BLaER1 treated with 17β-estradiol and CSF1 and Interleukin-3, amounts not matched to agents 10 nM and 100 nM (cell line): Measurements from ENCODE around the gene RASSF3.
A peak's percentile ranks its signal among the peaks of the same experiment; 100 is the strongest.
"Not testable (repeated sequence)": the region's sequence is repeated elsewhere in the genome, so short reads cannot be mapped to it uniquely, and the experiment has no call there.

ENCODE experiments used
- H3K27ac ChIP-seq, 11 experiments: shearing (Covaris generic); formaldehyde crosslinking; 2 replicates each; pipeline ENCODE4 v1.8.1; 2022
- H3K27me3 ChIP-seq, 11 experiments: shearing (Covaris generic); formaldehyde crosslinking; 2 replicates each; pipeline ENCODE4 v1.8.1; 2022
- H3K36me3 ChIP-seq, 11 experiments: shearing (Covaris generic); formaldehyde crosslinking; 2 replicates each; pipeline ENCODE4 v1.8.1; 2022
- H3K4me1 ChIP-seq, 10 experiments: shearing (Covaris generic); formaldehyde crosslinking; 2 replicates each; pipeline ENCODE4 v1.8.1; 2022
- H3K4me2 ChIP-seq, 11 experiments: shearing (Covaris generic); formaldehyde crosslinking; 2 replicates each; pipeline ENCODE4 v1.8.1; 2022
- H3K4me3 ChIP-seq, 10 experiments: shearing (Covaris generic); formaldehyde crosslinking; 2 replicates each; pipeline ENCODE4 v1.8.1; 2022
- H3K9ac ChIP-seq, 11 experiments: shearing (Covaris generic); formaldehyde crosslinking; 2 replicates each; pipeline ENCODE4 v1.8.1; 2022
- H3K9me3 ChIP-seq, 11 experiments: shearing (Covaris generic); formaldehyde crosslinking; replicated peaks in 1 of 11; 2 replicates each; pipeline ENCODE4 v1.8.1; 2022
- H4K20me1 ChIP-seq, 11 experiments: shearing (Covaris generic); formaldehyde crosslinking; 2 replicates each; pipeline ENCODE4 v1.8.1; 2022
- Cebpa-rat ChIP-seq, 11 experiments: shearing (Covaris generic); IDR thresholded peaks; 2 replicates each; pipeline ENCODE4 v1.8.1; 2022

RASSF3 gene

DNA sequence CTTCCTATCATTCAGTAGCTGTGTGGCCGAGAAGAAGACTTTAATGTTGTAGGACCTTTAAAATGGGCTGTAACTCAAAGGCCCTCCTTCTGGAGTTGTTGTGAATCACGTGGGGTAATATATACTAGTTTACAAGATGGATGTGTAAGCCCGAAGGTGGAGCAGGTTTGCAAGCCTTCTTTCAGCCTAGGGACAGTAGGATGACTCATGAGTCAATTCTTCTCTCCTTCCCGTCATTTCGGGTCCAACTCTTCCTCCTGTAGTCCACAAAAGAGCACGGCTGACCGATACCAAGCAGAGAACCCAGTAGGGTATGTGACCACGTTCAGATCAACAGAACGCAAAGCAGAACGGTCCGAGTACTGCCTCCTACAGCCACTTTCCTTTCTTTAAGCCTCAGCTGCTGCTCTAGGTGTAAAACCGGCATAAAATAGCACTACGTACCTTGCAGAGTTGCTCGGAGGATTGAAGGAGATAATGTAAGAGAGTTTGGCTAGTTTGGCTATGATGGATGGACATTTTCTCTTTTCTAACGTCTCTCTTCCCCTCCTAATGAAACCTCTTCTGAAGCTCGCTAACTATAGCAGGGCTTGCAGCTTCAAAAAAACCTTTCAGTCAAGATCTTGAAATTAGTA, 1.3 kb upstream of the RASSF3 start:
- H3K27ac ChIP-seq = peak overlapping the region; percentile 59 to 100 (median 97); a peak in 21 of 22 replicates
- H3K36me3 ChIP-seq = peaks cover 0 to 20% (median 6%) of the 10 kb centered on the region in 11 experiments; a peak in 16 of 22 replicates
- H3K4me3 ChIP-seq = peak overlapping the region; percentile 81 to 99 (median 88)
- H3K4me2 ChIP-seq = peak overlapping the region; percentile 71 to 95 (median 86)
- peaks cover 22 to 35% (median 30%) of the 10 kb centered on the region in 10 experiments for H3K4me1 ChIP-seq
- TF ChIP-seq Cebpa-rat (IDR thresholded peaks at IDR 0.05) = no peak
- H4K20me1 ChIP-seq = peaks cover 9 to 34% (median 16%) of the 10 kb centered on the region in 11 experiments; a peak in 16 of 22 replicates
- no peaks in the 10 kb centered on the region for H3K9me3 ChIP-seq
- no peaks in the 10 kb centered on the region for H3K27me3 ChIP-seq
- H3K9ac ChIP-seq = peak overlapping the region; percentile 92 to 99 (median 94)

DNA sequence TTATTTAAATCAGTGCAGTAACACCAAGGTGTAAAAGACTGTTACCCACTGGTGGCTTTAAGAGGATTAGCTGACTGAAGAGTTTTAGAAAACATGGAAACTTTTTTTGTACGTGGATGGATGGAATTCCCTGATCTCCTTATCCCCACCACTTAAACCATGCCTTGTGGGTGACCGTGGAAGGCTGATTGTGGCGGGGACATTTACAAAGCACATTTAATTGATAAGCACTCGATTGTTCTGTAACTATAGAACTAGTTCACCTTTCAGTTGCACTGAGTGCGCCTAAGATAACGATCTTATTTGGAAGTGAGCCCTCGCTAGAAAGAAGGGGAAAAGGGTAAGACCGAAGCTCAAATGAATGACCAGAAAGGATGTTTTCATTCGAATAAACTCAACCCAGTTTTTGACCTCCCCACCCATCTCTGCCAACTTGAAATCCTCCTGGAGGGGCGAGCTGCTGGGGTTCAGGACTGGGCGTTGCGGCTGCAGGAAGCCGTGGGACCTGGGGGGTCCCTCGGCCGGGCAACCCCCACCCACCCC, 688 bp upstream of the RASSF3 start:
- H3K9ac ChIP-seq = peak overlapping the region; percentile 92 to 99 (median 94)
- no peaks in the 10 kb centered on the region for H3K27me3 ChIP-seq
- H3K4me3 ChIP-seq = peak overlapping the region; percentile 81 to 99 (median 88)
- peak overlapping the region; percentile 59 to 100 (median 97) for H3K27ac ChIP-seq
- peak overlapping the region; percentile 71 to 95 (median 86) for H3K4me2 ChIP-seq
- no peak for TF ChIP-seq Cebpa-rat (IDR thresholded peaks at IDR 0.05)
- H4K20me1 ChIP-seq = peaks cover 9 to 34% (median 22%) of the 10 kb centered on the region in 11 experiments; a peak in 16 of 22 replicates
- H3K36me3 ChIP-seq = peaks cover 6 to 26% (median 12%) of the 10 kb centered on the region in 11 experiments; a peak in 19 of 22 replicates
- peaks cover 28 to 40% (median 36%) of the 10 kb centered on the region in 10 experiments for H3K4me1 ChIP-seq
- no peaks in the 10 kb centered on the region for H3K9me3 ChIP-seq

DNA sequence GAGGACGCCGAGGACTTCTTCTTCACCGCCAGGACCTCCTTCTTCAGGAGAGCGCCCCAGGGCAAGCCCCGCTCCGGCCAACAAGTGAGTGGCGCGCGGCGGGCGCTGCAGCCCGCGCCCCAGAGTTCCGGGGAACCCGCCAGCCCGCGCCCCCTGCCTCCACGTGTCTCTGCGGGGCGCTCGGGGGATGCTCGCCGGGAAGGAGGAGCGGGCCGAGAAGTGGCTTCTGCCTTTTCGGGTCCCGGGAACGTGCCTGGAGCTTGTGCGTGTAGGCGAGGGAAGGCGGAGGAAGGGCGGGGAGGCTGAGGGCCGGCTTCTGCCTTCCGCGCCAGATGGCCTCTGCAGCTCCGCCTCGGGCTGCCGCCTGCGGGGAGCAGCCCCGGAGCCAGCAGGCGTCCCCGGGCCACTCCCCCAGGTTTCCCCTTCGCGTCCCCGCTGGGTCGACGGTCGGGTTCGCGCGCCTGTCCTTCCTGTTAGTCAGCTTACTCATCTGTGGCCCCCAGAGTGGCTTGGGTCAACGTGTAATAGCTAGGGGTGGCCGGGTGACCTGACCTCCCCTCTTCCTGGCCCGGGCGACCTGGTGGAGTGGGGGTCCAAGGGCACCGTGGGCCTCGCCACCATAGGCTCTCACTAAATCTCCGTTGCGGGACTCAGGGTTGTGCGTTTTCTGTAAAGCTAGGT, 505 bp downstream of the RASSF3 start:
- Histone ChIP-seq H3K27ac (peak overlapping the region; percentile 84 to 100 (median 97)), H3K4me3 (peak overlapping the region; percentile 81 to 99 (median 88)), H3K27me3 (no peaks in the 10 kb centered on the region), H3K4me1 (peaks cover 40 to 50% (median 48%) of the 10 kb centered on the region in 10 experiments), H4K20me1 (peaks cover 9 to 41% (median 31%) of the 10 kb centered on the region in 11 experiments; a peak in 16 of 22 replicates), H3K4me2 (peak overlapping the region; percentile 83 to 95 (median 89)), H3K9me3 (no peaks in the 10 kb centered on the region), H3K36me3 (peaks cover 17 to 38% (median 24%) of the 10 kb centered on the region in 11 experiments; a peak in 20 of 22 replicates), H3K9ac (peak overlapping the region; percentile 92 to 99 (median 94))
- no peak for TF ChIP-seq Cebpa-rat (IDR thresholded peaks at IDR 0.05)

DNA sequence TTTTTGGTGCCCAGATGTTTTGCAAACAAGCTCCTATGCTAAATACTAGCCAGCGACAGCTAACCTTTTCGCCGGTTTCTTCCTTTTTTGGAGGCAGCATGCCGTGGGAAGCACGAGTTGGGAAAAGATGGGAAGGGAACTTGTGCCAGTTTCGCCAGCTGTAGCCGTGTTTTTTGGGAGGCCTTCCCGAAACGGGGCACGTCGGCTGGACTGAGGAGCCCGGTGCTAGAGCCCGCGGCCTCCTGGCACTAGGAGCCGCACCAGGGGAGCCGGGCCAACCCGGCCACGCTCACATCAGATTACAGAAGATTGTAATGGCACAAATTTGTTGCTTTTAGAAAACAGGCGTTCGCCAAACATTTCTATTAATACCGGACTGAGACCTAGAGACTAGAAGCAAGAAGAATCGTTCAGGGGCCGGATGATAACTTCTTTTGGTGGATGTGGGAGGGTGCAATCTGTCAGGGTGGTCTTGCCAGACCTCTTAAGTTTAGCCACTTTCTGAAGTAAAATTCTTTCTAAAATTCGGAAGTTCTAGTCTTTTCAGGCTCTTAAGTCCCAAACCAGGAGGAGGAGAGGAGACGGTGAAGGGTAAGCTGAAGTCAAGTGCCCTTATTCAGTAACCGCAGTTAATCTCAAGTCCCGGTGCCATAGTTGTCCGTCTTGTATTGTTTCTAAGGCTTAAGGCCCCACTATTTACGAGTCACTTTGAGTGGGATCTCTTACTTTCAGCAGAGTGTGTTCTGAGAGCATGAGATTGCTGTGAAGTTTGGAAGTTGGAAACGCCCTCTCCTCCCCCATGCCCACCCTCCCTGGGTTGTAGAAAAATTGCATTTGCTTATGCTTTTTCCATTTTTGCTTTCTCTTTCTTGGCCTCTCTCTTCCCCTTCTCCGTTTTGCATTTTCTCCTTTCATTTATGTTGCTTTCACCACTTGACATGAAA, 1.3 kb downstream of the RASSF3 start:
- no peaks in the 10 kb centered on the region for H3K9me3 ChIP-seq
- peaks cover 9 to 49% (median 36%) of the 10 kb centered on the region in 11 experiments; a peak in 16 of 22 replicates for H4K20me1 ChIP-seq
- H3K4me3 ChIP-seq = peak overlapping the region; percentile 81 to 99 (median 88)
- no peak for TF ChIP-seq Cebpa-rat (IDR thresholded peaks at IDR 0.05)
- H3K36me3 ChIP-seq = peaks cover 17 to 46% (median 32%) of the 10 kb centered on the region in 11 experiments; a peak in 20 of 22 replicates
- H3K4me1 ChIP-seq = peaks cover 48 to 59% (median 56%) of the 10 kb centered on the region in 10 experiments
- no peaks in the 10 kb centered on the region for H3K27me3 ChIP-seq
- peak overlapping the region; percentile 92 to 99 (median 94) for H3K9ac ChIP-seq
- peak overlapping the region; percentile 84 to 100 (median 97) for H3K27ac ChIP-seq
- peak overlapping the region; percentile 83 to 95 (median 89) for H3K4me2 ChIP-seq

DNA sequence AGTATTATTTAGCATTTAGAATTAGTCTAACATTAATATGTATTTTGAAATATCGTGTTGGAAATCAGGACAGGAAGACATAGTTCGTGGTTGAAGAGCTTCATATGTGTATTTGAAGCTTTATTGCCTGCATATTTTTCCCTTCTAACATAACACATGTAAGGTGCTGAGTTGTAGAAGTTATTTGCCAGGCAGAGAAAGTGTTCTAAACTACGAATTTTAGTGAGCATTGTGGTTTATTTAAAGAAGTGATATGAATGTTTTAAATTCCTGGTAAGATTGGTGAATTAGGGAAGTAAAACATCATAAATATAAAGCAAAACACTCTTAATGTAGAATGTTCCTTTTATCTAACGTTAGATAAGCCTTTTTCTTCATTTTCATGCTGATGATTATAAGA, 2.5 kb downstream of the RASSF3 start:
- Histone ChIP-seq H4K20me1 (peaks cover 9 to 52% (median 41%) of the 10 kb centered on the region in 11 experiments; a peak in 16 of 22 replicates), H3K4me3 (peak overlapping the region; percentile 81 to 99 (median 88); a peak in 19 of 20 replicates), H3K27ac (peak overlapping the region; percentile 84 to 100 (median 97)), H3K9me3 (no peaks in the 10 kb centered on the region; a peak in 1 of 22 replicates), H3K9ac (peak overlapping the region; percentile 92 to 99 (median 94)), H3K36me3 (peaks cover 24 to 59% (median 44%) of the 10 kb centered on the region in 11 experiments; a peak in 21 of 22 replicates), H3K27me3 (no peaks in the 10 kb centered on the region), H3K4me2 (peak overlapping the region; percentile 83 to 95 (median 89)), H3K4me1 (peaks cover 55 to 71% (median 60%) of the 10 kb centered on the region in 10 experiments)
- TF ChIP-seq Cebpa-rat (IDR thresholded peaks at IDR 0.05) = no peak

DNA sequence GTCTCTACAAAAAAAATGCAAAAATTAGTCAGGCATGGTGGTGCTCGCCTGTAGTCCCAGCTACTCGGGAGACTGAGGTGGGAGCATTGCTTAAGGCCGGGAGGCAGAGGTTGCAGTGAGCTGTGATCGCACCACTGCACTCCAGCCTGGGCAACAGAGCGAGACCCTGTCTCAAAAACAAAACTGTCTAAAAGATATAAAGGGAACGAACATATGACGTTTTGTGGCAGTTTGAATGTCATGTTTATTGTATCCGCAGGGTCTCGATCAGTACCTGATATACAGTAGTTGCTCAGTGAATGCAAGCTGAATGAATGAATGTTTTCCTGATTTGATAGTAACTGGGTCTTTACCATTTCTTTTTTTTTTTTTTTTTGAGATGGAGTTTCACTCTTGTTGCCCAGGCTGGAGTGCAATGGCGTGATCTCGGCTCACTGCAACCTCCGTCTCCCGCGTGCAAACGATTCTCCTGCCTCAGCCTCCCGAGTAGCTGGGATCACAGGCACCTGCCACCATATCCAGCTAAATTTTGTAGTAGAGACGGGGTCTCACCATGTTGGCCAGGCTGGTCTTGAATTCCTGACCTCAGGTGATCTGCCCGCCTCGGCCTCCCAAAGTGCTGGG, 3.6 kb downstream of the RASSF3 start:
- Histone ChIP-seq H3K9ac (peak overlapping the region; percentile 34 to 99 (median 94)), H4K20me1 (peaks cover 9 to 56% (median 41%) of the 10 kb centered on the region in 11 experiments; a peak in 16 of 22 replicates)

DNA sequence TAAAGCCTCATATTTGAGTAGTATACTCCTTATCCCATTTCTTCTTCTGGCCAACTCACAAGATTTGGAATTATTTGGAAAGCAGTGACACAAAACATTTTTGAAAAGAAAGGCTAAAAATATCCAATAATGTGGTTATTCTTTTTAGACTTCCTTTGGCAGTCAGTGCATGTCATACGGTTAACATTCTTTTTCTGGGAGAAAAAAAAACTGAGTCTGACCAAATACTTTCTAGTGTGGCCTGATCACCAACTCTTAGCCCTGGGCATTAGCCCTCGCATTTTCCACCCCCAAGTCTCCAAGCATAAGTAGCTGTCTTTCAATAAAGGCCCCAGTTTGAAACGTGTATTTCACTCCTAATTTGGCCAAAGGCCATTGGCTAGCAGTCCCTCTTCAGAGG, 5.9 kb downstream of the RASSF3 start:
- Histone ChIP-seq H3K4me3 (peak overlapping the region in 5 of 10 experiments; percentile 1 to 99 (median 11); a peak in 3 of 20 replicates), H3K9me3 (no peaks in the 10 kb centered on the region; a peak in 1 of 22 replicates), H3K27me3 (no peaks in the 10 kb centered on the region), H4K20me1 (peaks cover 9 to 56% (median 34%) of the 10 kb centered on the region in 11 experiments; a peak in 16 of 22 replicates), H3K27ac (peak overlapping the region; percentile 32 to 100 (median 97); a peak in 21 of 22 replicates), H3K4me1 (peaks cover 73 to 91% (median 79%) of the 10 kb centered on the region in 10 experiments), H3K9ac (peak overlapping the region in 10 of 11 experiments; percentile 15 to 99 (median 46); a peak in 15 of 22 replicates), H3K4me2 (peak overlapping the region; percentile 45 to 95 (median 88)), H3K36me3 (peaks cover 24 to 71% (median 49%) of the 10 kb centered on the region in 11 experiments; a peak in 21 of 22 replicates)
- TF ChIP-seq Cebpa-rat (IDR thresholded peaks at IDR 0.05) = no peak

More for the DNA sequence above, 3.6 kb downstream of the RASSF3 start:
- peak overlapping the region; percentile 84 to 100 (median 97); a peak in 21 of 22 replicates for H3K27ac ChIP-seq
- H3K27me3 ChIP-seq, H3K9me3 ChIP-seq: not testable (repeated sequence)
- H3K4me3 ChIP-seq = peak overlapping the region in 9 of 10 experiments; percentile 81 to 99 (median 90); a peak in 17 of 20 replicates
- H3K4me2 ChIP-seq = peak overlapping the region; percentile 83 to 95 (median 89)
- H3K4me1 ChIP-seq = peaks cover 55 to 71% (median 59%) of the 10 kb centered on the region in 10 experiments
- TF ChIP-seq Cebpa-rat (IDR thresholded peaks at IDR 0.05) = peak in 7 of 11 experiments; percentile 16 to 73 (median 67); a peak in 9 of 22 replicates
- H3K36me3 ChIP-seq = peaks cover 24 to 65% (median 49%) of the 10 kb centered on the region in 11 experiments; a peak in 21 of 22 replicates
